ENCODE data around the gene CNTNAP2. TPM values are rescaled to one million over a fixed set of nuclear protein-coding genes. Genes with fewer than 3 reads are reported as not detected.

CNTNAP2 gene
- total and polyA plus RNA-seq, 2 of the 4 experiments (the other 2 are of a cell fraction) = not detected

DNA sequence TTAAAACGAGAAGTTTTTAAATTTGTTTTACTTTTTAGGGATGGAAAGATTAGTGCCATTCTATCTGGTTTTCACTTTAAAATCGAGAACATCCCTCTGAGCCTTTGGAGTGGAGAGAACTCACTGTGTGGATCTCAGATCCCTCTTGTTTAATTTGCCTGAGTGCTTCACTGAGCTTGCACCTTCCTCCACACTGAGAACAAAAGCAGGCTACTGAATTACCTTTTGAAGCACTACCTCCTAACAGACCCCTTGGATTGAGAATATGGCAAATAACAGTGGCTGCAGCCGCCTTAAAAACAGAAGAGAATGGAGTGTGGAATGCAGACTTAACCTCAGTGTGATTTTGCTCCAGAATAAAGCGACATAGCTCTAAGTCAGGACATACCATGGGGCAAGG, 204.7 kb downstream of the CNTNAP2 start:
- CTCF ChIA-PET = no interaction called here
- no peaks in the 10 kb centered on the region for H3K79me1 ChIP-seq (ENCODE audit: low read depth in 1 of 2, low read length in 2 of 2)
- H3K4me3 ChIP-seq (ENCODE audit: insufficient read depth, low read depth, low read length) = no peak overlapping the region
- no peak overlapping the region for H3K23ac ChIP-seq (ENCODE audit: low read depth, low read length)
- dilution Hi-C loops (cut with HindIII; ENCODE audit: low sequenced_read_pairs, unreplicated experiment) (no loop called here), intact Hi-C loops (cut with micrococcal nuclease) (no loop called here), in situ Hi-C loops (cut with MboI; ENCODE audit: low sequenced_read_pairs) (no loop called here)
- H4K20me1 ChIP-seq (ENCODE audit: insufficient read depth, low read length) = no peaks in the 10 kb centered on the region
- H3K4me2 ChIP-seq (ENCODE audit: low read depth, low read length) = no peak overlapping the region
- H2AFZ ChIP-seq (replicated peaks; ENCODE audit: low read length, poor library complexity) = no peak overlapping the region
- no peak overlapping the region for H4K5ac ChIP-seq (ENCODE audit: low read depth, low read length)
- no CpG with 5 or more reads among the region's 4 CpGs for WGBS, 2 experiments (ENCODE audit: extremely low coverage in 2 of 2, insufficient read length in 1 of 2)
- H2BK5ac ChIP-seq (ENCODE audit: low read depth, low read length, poor library complexity, severe bottlenecking) = no peak overlapping the region
- H3K4ac ChIP-seq (ENCODE audit: low read depth, low read length) = no peak overlapping the region
- H3K4me1 ChIP-seq (ENCODE audit: control insufficient read depth, insufficient read depth, low read length) = no peaks in the 10 kb centered on the region
- DNase-seq (no peak), ATAC-seq (ENCODE audit: low read depth) (no peak)
- no peak overlapping the region for H3K27ac ChIP-seq (ENCODE audit: insufficient read depth, low read length)
- no TSS peak for BruUV-seq (replicated peaks)
- H3K36me3 ChIP-seq (ENCODE audit: control insufficient read depth, insufficient read depth, low read length) = no peaks in the 10 kb centered on the region
- H2AK9ac ChIP-seq (replicated peaks; ENCODE audit: low read depth, low read length, poor library complexity) = no peak overlapping the region
- H3K56ac ChIP-seq (ENCODE audit: extremely low read depth, insufficient read depth, low read length) = no peak overlapping the region
- no peak overlapping the region for H2BK20ac ChIP-seq (ENCODE audit: low read depth, low read length)
- H3K9me1 ChIP-seq (ENCODE audit: insufficient read depth, low read length) = no peaks in the 10 kb centered on the region
- no peak overlapping the region for H3K14ac ChIP-seq (replicated peaks; ENCODE audit: low read depth, low read length)
- H2AK5ac ChIP-seq (ENCODE audit: low read depth, low read length) = no peak overlapping the region
- POLR2A ChIA-PET (ENCODE audit: unreplicated experiment) = no interaction called here
- no peak overlapping the region for H4K91ac ChIP-seq (ENCODE audit: insufficient read depth, low read depth, low read length)
- H4K8ac ChIP-seq (ENCODE audit: low read depth in 2 of 2, low read length in 2 of 2) = no peak overlapping the region
- peaks cover 5% of the 10 kb centered on the region for H3K9me3 ChIP-seq (ENCODE audit: control insufficient read depth, insufficient read depth, low read length)
- no peak overlapping the region for H2BK120ac ChIP-seq (ENCODE audit: low read depth, low read length)
- TF ChIP-seq MXI1 (IDR thresholded peaks at IDR 0.05; ENCODE audit: borderline replicate concordance, low read depth, low read length) (no peak), MAZ (IDR thresholded peaks at IDR 0.05; ENCODE audit: borderline replicate concordance, low read depth, low read length) (no peak), NFE2L2 (IDR thresholded peaks at IDR 0.05; ENCODE audit: low read depth, low read length) (no peak), SMC3 (IDR thresholded peaks at IDR 0.05; ENCODE audit: low read depth, low read length) (no peak), CEBPB (IDR thresholded peaks at IDR 0.05; ENCODE audit: low read depth, low read length) (no peak), BHLHE40 (IDR thresholded peaks at IDR 0.05; ENCODE audit: low read depth, low read length) (no peak), MAFK (IDR thresholded peaks at IDR 0.05; ENCODE audit: low read depth, low read length) (no peak), RFX5 (IDR thresholded peaks at IDR 0.05; ENCODE audit: low read depth, low read length) (no peak), FOS (IDR thresholded peaks at IDR 0.05; ENCODE audit: low read depth, low read length) (no peak), RAD21 (IDR thresholded peaks at IDR 0.05; ENCODE audit: low read length) (no peak), RCOR1 (IDR thresholded peaks at IDR 0.05; ENCODE audit: insufficient replicate concordance, low read length) (no peak), CHD1 (IDR thresholded peaks at IDR 0.05; ENCODE audit: low read depth, low read length) (no peak)
- TF ChIP-seq, protein P1, sequence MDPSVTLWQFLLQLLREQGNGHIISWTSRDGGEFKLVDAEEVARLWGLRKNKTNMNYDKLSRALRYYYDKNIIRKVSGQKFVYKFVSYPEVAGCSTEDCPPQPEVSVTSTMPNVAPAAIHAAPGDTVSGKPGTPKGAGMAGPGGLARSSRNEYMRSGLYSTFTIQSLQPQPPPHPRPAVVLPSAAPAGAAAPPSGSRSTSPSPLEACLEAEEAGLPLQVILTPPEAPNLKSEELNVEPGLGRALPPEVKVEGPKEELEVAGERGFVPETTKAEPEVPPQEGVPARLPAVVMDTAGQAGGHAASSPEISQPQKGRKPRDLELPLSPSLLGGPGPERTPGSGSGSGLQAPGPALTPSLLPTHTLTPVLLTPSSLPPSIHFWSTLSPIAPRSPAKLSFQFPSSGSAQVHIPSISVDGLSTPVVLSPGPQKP (IDR thresholded peaks at IDR 0.05; ENCODE audit: borderline replicate concordance, low read depth, low read length) = no peak
- TF ChIP-seq, protein P2, sequence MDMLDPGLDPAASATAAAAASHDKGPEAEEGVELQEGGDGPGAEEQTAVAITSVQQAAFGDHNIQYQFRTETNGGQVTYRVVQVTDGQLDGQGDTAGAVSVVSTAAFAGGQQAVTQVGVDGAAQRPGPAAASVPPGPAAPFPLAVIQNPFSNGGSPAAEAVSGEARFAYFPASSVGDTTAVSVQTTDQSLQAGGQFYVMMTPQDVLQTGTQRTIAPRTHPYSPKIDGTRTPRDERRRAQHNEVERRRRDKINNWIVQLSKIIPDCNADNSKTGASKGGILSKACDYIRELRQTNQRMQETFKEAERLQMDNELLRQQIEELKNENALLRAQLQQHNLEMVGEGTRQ (IDR thresholded peaks at IDR 0.05; ENCODE audit: low read depth, low read length) = no peak
- no peak overlapping the region for H3K9ac ChIP-seq (ENCODE audit: low read depth, low read length)
- H3K27me3 ChIP-seq (ENCODE audit: control insufficient read depth, insufficient read depth, low read length) = no peaks in the 10 kb centered on the region
- H3K18ac ChIP-seq (ENCODE audit: low read depth, low read length) = no peak overlapping the region
- no peak overlapping the region for H2BK15ac ChIP-seq (ENCODE audit: low read depth, low read length)
